ENCODE results near the gene CELA2B. TPM values are rescaled to one million over a fixed set of nuclear protein-coding genes. Genes with fewer than 3 reads are reported as not detected.

CELA2B gene
- total and polyA plus RNA-seq, 9 of the 15 experiments (the other 6 are each of a cell fraction or from before 2014, with no cell fraction given): 0.25 to 2.1 (median 0.38) TPM; not detected in 5

DNA sequence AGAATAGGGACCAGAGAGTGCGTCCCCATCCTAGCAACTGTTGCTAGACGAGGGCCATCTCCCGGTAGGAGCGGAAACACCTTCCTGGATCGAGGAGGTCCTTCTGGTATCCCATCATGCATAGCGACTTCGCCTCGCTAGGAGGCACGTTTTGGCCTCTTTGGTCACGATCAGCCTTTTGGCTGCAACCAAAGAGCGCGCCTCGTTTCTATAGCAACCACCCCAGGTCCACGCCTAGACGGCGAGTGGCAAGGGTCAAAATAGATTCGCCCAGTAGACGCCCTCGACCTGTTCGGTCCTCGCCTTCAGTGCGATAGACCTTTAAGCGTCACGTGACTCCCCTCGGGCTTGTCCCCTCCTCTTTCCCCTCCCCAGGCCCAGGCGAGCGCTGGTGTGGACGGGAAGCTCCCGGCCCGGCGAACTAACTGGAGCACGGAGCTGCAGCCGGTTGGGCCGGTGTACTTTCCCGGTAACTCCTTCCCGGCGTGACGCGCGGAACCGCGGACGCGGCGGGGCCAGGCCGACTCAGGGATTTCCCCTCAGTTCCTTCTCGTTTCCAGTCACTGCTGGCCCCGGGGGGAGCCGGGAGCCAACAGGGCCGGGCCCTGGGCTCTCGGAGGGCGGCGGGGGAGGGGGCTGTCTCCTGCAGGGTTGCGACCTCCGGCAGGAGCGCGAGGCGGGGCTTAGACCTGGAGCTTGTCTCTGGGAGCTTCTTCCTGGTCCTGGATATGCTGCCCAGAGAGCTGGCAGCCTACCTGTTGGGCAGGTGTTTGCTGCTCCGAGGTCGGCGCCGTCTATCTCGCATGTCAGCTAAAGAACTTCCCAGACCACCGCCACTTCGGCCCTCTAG, 50.8 kb downstream of the CELA2B start, which contains the start of gene DNAJC16 (continued):
- TF ChIP-seq NRF1 (conservative IDR thresholded peaks at IDR 0.05 in 1 of 2, IDR thresholded peaks at IDR 0.05 in 1 of 2): peak; percentile 65 to 73
- TF ChIP-seq ZNF280B (CRISPR knock-in tag; IDR thresholded peaks at IDR 0.05): no peak
- no peak for TF ChIP-seq ZNF133 (CRISPR knock-in tag; IDR thresholded peaks at IDR 0.05)
- TF ChIP-seq, protein P1, sequence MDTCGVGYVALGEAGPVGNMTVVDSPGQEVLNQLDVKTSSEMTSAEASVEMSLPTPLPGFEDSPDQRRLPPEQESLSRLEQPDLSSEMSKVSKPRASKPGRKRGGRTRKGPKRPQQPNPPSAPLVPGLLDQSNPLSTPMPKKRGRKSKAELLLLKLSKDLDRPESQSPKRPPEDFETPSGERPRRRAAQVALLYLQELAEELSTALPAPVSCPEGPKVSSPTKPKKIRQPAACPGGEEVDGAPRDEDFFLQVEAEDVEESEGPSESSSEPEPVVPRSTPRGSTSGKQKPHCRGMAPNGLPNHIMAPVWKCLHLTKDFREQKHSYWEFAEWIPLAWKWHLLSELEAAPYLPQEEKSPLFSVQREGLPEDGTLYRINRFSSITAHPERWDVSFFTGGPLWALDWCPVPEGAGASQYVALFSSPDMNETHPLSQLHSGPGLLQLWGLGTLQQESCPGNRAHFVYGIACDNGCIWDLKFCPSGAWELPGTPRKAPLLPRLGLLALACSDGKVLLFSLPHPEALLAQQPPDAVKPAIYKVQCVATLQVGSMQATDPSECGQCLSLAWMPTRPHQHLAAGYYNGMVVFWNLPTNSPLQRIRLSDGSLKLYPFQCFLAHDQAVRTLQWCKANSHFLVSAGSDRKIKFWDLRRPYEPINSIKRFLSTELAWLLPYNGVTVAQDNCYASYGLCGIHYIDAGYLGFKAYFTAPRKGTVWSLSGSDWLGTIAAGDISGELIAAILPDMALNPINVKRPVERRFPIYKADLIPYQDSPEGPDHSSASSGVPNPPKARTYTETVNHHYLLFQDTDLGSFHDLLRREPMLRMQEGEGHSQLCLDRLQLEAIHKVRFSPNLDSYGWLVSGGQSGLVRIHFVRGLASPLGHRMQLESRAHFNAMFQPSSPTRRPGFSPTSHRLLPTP (IDR thresholded peaks at IDR 0.05; ENCODE audit: borderline replicate concordance, extremely low read depth, insufficient read length): no peak
- peak; percentile 97 for TF ChIP-seq POLR2A (conservative IDR thresholded peaks at IDR 0.05)
- TF ChIP-seq CC2D1A (IDR thresholded peaks at IDR 0.05): no peak
- TF ChIP-seq KDM4B (IDR thresholded peaks at IDR 0.05; ENCODE audit: borderline replicate concordance in 2 of 2, low read depth in 1 of 2): peak in 1 of 2 experiments; percentile 75; a peak in 1 of 4 replicates
- peak; percentile 67; the same call in 1 of the 2 replicates for TF ChIP-seq ZEB2 (IDR thresholded peaks at IDR 0.05)
- no peak; the same call in 1 of the 2 replicates for TF ChIP-seq ATF1 (CRISPR knock-in tag; IDR thresholded peaks at IDR 0.05)
- TF ChIP-seq ATF1 (tag; IDR thresholded peaks at IDR 0.05): peak; percentile 90
- TF ChIP-seq ELK1 (CRISPR knock-in tag; IDR thresholded peaks at IDR 0.05): no peak
- no peak for TF ChIP-seq ZNF445 (CRISPR knock-in tag; IDR thresholded peaks at IDR 0.05; ENCODE audit: low read depth)
- no peak for TF ChIP-seq IRF2 (CRISPR knock-in tag; IDR thresholded peaks at IDR 0.05)
- no peak for TF ChIP-seq CEBPB (tag; IDR thresholded peaks at IDR 0.05)
- peak; percentile 90 for TF ChIP-seq ZNF143 (CRISPR knock-in tag; IDR thresholded peaks at IDR 0.05)
- TF ChIP-seq, protein P2, sequence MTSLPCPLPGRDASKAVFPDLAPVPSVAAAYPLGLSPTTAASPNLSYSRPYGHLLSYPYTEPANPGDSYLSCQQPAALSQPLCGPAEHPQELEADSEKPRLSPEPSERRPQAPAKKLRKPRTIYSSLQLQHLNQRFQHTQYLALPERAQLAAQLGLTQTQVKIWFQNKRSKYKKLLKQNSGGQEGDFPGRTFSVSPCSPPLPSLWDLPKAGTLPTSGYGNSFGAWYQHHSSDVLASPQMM (CRISPR knock-in tag; IDR thresholded peaks at IDR 0.05): no peak
- TF ChIP-seq HOXB6 (CRISPR knock-in tag; IDR thresholded peaks at IDR 0.05; ENCODE audit: borderline replicate concordance): no peak
- TF ChIP-seq, protein P3, sequence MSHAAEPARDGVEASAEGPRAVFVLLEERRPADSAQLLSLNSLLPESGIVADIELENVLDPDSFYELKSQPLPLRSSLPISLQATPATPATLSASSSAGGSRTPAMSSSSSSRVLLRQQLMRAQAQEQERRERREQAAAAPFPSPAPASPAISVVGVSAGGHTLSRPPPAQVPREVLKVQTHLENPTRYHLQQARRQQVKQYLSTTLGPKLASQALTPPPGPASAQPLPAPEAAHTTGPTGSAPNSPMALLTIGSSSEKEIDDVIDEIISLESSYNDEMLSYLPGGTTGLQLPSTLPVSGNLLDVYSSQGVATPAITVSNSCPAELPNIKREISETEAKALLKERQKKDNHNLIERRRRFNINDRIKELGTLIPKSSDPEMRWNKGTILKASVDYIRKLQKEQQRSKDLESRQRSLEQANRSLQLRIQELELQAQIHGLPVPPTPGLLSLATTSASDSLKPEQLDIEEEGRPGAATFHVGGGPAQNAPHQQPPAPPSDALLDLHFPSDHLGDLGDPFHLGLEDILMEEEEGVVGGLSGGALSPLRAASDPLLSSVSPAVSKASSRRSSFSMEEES (CRISPR knock-in tag; IDR thresholded peaks at IDR 0.05): peak; percentile 100
- peak; percentile 59; the same call in 1 of the 2 replicates for TF ChIP-seq GTF2F1 (IDR thresholded peaks at IDR 0.05; ENCODE audit: low read depth, low read length)
